BJ (cell line): ENCODE results near the gene CD48. TPM values are rescaled to one million over a fixed set of nuclear protein-coding genes. Genes with fewer than 3 reads are reported as not detected.
"Not testable (repeated sequence)": the region's sequence is repeated elsewhere in the genome, so short reads cannot be mapped to it uniquely, and the experiment has no call there.

ENCODE experiments used
- CTCF ChIA-PET: fragments of 350-600 bp; formaldehyde crosslinking; extraction: SDS; loops from one replicate; lab custom pipeline; 2021; ENCODE audit warnings: antibody characterized with exemption, inconsistent platforms; lab: Yijun Ruan, JAX
- POLR2A ChIA-PET: fragments of 300-600 bp; sonication (Branson Sonifier 250); formaldehyde crosslinking; extraction: SDS; loops from one replicate; lab custom pipeline; 2021; ENCODE audit warnings: antibody characterized with exemption; lab: Charles Lee
- DNase-seq: peaks from one replicate; pipeline ENCODE4 v3.0.0-alpha.2; 2011; ENCODE audit warnings: low read depth
- H3K27me3 ChIP-seq: 2 replicates; pipeline ENCODE4 v1.6.0; 2011; ENCODE audit warnings: low read length; ENCODE audit not compliant: control insufficient read depth, insufficient read depth
- H3K36me3 ChIP-seq: 2 replicates; pipeline ENCODE4 v1.5.1; 2011; ENCODE audit warnings: low read length; ENCODE audit not compliant: control insufficient read depth, insufficient read depth
- H3K4me3 ChIP-seq: 2 replicates; pipeline ENCODE4 v1.5.1; 2011; ENCODE audit warnings: low read depth, mild to moderate bottlenecking, control low read depth, low read length
- polyA plus RNA-seq: library from polyadenylated mRNA; depleted of rRNA; stranded (reverse); fragments of >200 nt; gene quantifications from 2 replicates; pipeline ENCODE4 v1.2.3, GENCODE V29; 2011
- TF ChIP-seq, protein P1 (sequence below): IDR thresholded peaks from 2 replicates; pipeline ENCODE4 v1.5.1; 2011; ENCODE audit warnings: low read depth, mild to moderate bottlenecking, control low read depth, inconsistent platforms, low read length, moderate library complexity; ENCODE audit not compliant: insufficient read depth

CD48 gene
- polyA plus RNA-seq, 1 experiment = not detected

DNA sequence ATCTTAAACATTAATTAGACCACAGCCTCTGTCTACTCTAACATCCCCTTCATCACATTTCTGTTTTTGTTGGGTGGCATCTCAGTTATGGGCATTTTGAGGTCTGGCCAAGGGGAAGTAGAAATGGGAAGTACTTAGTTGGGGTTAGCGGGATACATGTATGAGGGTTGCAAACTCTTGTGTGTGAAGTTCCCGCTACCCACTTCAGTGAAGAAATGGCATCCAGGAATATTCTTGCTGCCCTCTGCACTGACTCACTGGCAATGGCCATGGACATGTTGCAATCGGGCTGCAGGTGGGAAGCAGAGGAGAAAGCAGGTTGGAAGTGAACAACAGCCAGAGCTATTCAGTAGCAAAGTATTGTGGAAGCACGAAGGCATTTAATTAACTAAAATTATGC is 7.4 kb downstream of the CD48 start:
- TF ChIP-seq, protein P1, sequence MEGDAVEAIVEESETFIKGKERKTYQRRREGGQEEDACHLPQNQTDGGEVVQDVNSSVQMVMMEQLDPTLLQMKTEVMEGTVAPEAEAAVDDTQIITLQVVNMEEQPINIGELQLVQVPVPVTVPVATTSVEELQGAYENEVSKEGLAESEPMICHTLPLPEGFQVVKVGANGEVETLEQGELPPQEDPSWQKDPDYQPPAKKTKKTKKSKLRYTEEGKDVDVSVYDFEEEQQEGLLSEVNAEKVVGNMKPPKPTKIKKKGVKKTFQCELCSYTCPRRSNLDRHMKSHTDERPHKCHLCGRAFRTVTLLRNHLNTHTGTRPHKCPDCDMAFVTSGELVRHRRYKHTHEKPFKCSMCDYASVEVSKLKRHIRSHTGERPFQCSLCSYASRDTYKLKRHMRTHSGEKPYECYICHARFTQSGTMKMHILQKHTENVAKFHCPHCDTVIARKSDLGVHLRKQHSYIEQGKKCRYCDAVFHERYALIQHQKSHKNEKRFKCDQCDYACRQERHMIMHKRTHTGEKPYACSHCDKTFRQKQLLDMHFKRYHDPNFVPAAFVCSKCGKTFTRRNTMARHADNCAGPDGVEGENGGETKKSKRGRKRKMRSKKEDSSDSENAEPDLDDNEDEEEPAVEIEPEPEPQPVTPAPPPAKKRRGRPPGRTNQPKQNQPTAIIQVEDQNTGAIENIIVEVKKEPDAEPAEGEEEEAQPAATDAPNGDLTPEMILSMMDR = no peak
- POLR2A ChIA-PET = no interaction called here
- H3K27me3 ChIP-seq = peaks cover 1% of the 10 kb centered on the region; the same call in 1 of the 2 replicates
- H3K36me3 ChIP-seq = no peaks in the 10 kb centered on the region
- H3K4me3 ChIP-seq = no peak overlapping the region
- CTCF ChIA-PET = no interaction called here
- no peak for DNase-seq

DNA sequence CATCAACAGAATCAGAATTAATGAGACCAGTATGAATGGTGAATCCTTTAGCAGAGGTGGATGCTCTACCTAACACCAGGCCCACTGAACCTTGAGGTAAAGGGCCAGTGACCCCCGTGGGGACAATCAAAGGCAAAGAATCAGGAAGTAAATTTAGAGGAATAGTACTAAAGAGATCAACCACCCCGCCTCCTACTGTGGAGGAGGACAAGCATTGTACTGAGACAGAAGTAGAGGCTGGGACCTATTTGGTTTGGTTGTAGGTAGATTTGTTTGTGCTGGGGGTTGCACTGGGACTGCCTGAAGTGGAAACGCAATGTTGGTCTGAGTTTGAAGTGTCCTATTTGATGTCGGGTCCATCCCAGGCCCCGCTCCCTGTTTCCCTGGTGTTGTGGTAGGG is 9.5 kb downstream of the CD48 start:
- H3K4me3 ChIP-seq = no peak overlapping the region
- ChIA-PET CTCF (no interaction called here), POLR2A (no interaction called here)
- H3K36me3 ChIP-seq = no peaks in the 10 kb centered on the region
- DNase-seq = no peak
- no peaks in the 10 kb centered on the region for H3K27me3 ChIP-seq
- TF ChIP-seq, protein P1 = no peak

DNA sequence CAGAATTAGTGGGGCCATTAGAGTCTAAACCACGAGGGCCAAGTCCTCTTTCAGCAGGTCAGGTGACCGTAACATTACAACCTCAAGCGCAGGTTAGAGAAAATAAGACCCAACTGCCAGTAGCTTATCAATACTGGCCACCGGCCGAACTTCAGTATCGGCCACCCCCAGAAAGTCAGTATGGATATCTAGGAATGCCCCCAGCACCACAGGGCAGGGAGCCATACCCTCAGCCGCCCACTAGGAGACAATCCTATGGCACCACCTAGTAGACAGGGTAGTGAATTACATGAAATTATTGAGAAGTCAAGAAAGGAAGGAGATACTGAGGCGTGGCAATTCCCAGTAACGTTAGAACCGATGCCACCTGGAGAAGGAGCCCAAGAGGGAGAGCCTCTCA is 19.2 kb downstream of the CD48 start:
- H3K27me3 ChIP-seq, CTCF ChIA-PET, POLR2A ChIA-PET, DNase-seq, H3K4me3 ChIP-seq, H3K36me3 ChIP-seq: not testable (repeated sequence)

- Histone ChIP-seq H3K4me3 (no peak overlapping the region), H3K27me3 (no peaks in the 10 kb centered on the region), H3K36me3 (no peaks in the 10 kb centered on the region)
- TF ChIP-seq, protein P1 = no peak
- CTCF ChIA-PET = interaction anchor here (1.7 kb wide), 1 partner anchor 10 kb away, joined by 6 read pairs; no protein-coding TSS in a partner anchor
- DNase-seq = no peak
- POLR2A ChIA-PET = no interaction called here
Measured at GRCh38 chr1:160685266-160685665, 26.4 kb downstream of the CD48 start.

DNA sequence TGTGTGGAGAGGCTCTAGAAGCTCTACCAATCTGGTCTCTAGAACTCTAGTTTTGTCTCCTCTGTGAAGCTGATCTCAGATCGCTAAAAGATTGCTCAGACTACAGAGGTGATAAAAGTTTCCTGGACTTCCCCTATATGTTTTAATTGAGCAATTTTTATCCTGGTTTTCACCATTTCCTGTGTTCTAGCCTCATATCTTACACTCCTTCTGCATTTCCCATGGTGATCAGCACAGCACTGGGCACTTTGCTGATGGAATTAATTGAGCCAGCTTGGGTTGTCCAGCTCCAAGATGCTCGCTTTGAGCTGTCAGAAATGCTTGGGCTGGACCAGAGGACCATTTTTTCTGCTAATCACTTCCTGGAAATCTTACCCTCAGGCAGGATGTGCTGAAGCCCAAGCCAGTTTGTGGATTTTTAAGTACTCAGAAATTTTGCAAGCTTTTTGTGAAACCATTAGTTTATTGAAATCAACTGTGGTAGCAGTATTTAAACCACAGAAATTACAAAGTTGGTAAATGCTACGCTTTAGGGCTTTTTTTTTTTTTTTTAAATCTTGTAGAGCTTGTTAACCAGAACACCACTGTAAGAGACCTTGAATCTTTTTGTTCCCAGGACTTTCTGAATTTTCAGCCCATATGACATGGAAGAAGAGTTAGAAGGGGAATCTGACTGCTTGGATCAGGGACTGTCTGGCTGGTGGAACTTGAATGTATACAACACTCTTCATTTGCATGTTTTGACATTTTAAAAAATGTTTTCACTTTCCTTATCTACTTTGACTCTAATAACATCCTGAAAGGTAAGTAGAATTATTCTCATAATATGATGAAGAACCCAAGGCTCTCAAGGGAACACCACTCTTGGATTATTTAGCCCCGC is 28.4 kb downstream of the CD48 start:
- Histone ChIP-seq H3K27me3 (0 out of 2 replicates have a peak, but pooled peaks cover 1% of the 10 kb centered on the region), H3K36me3 (no peaks in the 10 kb centered on the region), H3K4me3 (no peak overlapping the region)
- TF ChIP-seq, protein P1 = no peak
- DNase-seq = no peak
- POLR2A ChIA-PET = no interaction called here
- CTCF ChIA-PET = interaction anchor here (0.5 to 1.7 kb wide), 5 partner anchors 8 to 271 kb away, joined by 3 to 6 read pairs (median 3); no protein-coding TSS in a partner anchor

- H3K27me3 ChIP-seq = peaks cover 1% of the 10 kb centered on the region; the same call in 1 of the 2 replicates
- DNase-seq = no peak
- H3K36me3 ChIP-seq = no peaks in the 10 kb centered on the region
- ChIA-PET CTCF (interaction anchor here (0.6 kb wide), 1 partner anchor 276 kb away, joined by 3 read pairs; no protein-coding TSS in a partner anchor), POLR2A (no interaction called here)
- H3K4me3 ChIP-seq = no peak overlapping the region
- TF ChIP-seq, protein P1 = no peak
Measured at GRCh38 chr1:160681891-160682140, 29.8 kb downstream of the CD48 start.
